OCI-LY7 (cell line): Measurements from ENCODE around the gene KDM6B. TPM values are rescaled to one million over a fixed set of nuclear protein-coding genes. Genes with fewer than 3 reads are reported as not detected.

Source experiments
- BruUV-seq: library from RNA; stranded (reverse); fragments of 400-500 nt; replicated peaks from 2 replicates; lab custom pipeline; 2021; lab: Mats Ljungman, UMichigan
- CTCF ChIA-PET: fragments of 300-600 bp; sonication (Branson Sonifier 250); formaldehyde crosslinking; loops from one replicate; lab custom pipeline; 2022; ENCODE audit warnings: antibody characterized with exemption; ENCODE audit not compliant: unreplicated experiment; lab: Charles Lee
- POLR2A ChIA-PET: fragments of 300-600 bp; sonication (Branson Sonifier 250); formaldehyde crosslinking; loops from one replicate; lab custom pipeline; 2022; ENCODE audit warnings: antibody characterized with exemption; lab: Charles Lee
- DNase-seq: peaks from one replicate; pipeline ENCODE4 v3.0.0-alpha.2; 2015; ENCODE audit warnings: low spot score
- H2AFZ ChIP-seq: fragments of 200-600 bp; sonication (generic), shearing (Covaris generic); 2 replicates; pipeline ENCODE4 v1.6.1; 2014; ENCODE audit warnings: mild to moderate bottlenecking, antibody characterized with exemption, low read length, moderate library complexity
- H3K27ac ChIP-seq: fragments of 200-600 bp; sonication (generic); 2 replicates; pipeline ENCODE4 v1.5.1; 2014; ENCODE audit warnings: mixed run types, low read depth, mild to moderate bottlenecking, moderate library complexity, low read length, inconsistent platforms; ENCODE audit not compliant: poor library complexity, severe bottlenecking
- H3K36me3 ChIP-seq: fragments of 200-600 bp; sonication (generic); 2 replicates; pipeline ENCODE4 v1.6.1; 2014; ENCODE audit warnings: mild to moderate bottlenecking, antibody characterized with exemption, low read length, moderate library complexity, mixed read lengths; ENCODE audit not compliant: insufficient read depth
- H3K4me1 ChIP-seq: fragments of 200-600 bp; sonication (generic); 2 replicates; pipeline ENCODE4 v1.5.1; 2014; ENCODE audit warnings: mild to moderate bottlenecking, low read length; ENCODE audit not compliant: insufficient read depth, poor library complexity, severe bottlenecking
- H3K4me2 ChIP-seq: fragments of 200-600 bp; sonication (generic); 2 replicates; pipeline ENCODE4 v1.6.1; 2014; ENCODE audit warnings: mild to moderate bottlenecking, low read length
- H3K4me3 ChIP-seq: fragments of 200-600 bp; sonication (generic); 2 replicates; pipeline ENCODE4 v1.5.1; 2014; ENCODE audit warnings: mild to moderate bottlenecking, low read depth, low read length; ENCODE audit not compliant: poor library complexity, severe bottlenecking
- H3K79me2 ChIP-seq: fragments of 200-600 bp; sonication (generic); 2 replicates; pipeline ENCODE4 v1.6.1; 2016; ENCODE audit warnings: low read depth, mild to moderate bottlenecking, low read length, moderate library complexity, mixed read lengths; ENCODE audit not compliant: insufficient read depth
- H3K9me2 ChIP-seq: fragments of 200-600 bp; sonication (generic); 2 replicates; pipeline ENCODE4 v1.6.1; 2016; ENCODE audit warnings: mild to moderate bottlenecking, low read length, mixed read lengths; ENCODE audit not compliant: insufficient read depth
- H3K9me3 ChIP-seq: fragments of 200-600 bp; sonication (generic); 2 replicates; pipeline ENCODE4 v1.6.1; 2014; ENCODE audit warnings: mild to moderate bottlenecking, mixed run types, low read length, mixed read lengths
- H4K20me1 ChIP-seq: fragments of 200-600 bp; sonication (generic); 2 replicates; pipeline ENCODE4 v1.6.1; 2014; ENCODE audit warnings: mild to moderate bottlenecking, antibody characterized with exemption, low read length, moderate library complexity, mixed read lengths; ENCODE audit not compliant: insufficient read depth
- CTCF ChIP-seq: fragments of 200-600 bp; sonication (generic); conservative IDR thresholded peaks from 2 replicates; pipeline ENCODE4 v1.5.1; 2014; ENCODE audit warnings: mild to moderate bottlenecking, antibody characterized with exemption, low read length, moderate library complexity, mixed read lengths
- EZH2phosphoT487 ChIP-seq: fragments of 200-600 bp; sonication (generic); IDR thresholded peaks from 2 replicates; pipeline ENCODE4 v1.6.1; 2018; ENCODE audit warnings: low read depth, borderline replicate concordance, mild to moderate bottlenecking, mixed run types, antibody characterized with exemption, low read length, moderate library complexity, mixed read lengths
- intact Hi-C: fragments of 100-400 bp; cut with micrococcal nuclease; formaldehyde crosslinking; loops from one replicate; pipeline ENCODE4 v1.10.0; 2022; ENCODE audit not compliant: unreplicated experiment
- total RNA-seq, 2 experiments: library from RNA; depleted of rRNA in 1 of 2; stranded (reverse); fragments of >200 nt in 1 of 2; shearing (Covaris generic) in 1 of 2; gene quantifications; 2 replicates each; pipeline ENCODE4 v1.2.3, GENCODE V29; 2014 to 2022

Gene KDM6B
- total RNA-seq, 2 experiments from 2014 or later = 10.0 to 62.9 TPM

GRCh38 chr17:7836596-7837407 lies 2.8 kb downstream of the KDM6B start:
- POLR2A ChIA-PET = interaction anchor here (0.6 to 3.0 kb wide), 5 partner anchors 10 to 336 kb away, joined by 3 to 10 read pairs (median 3); partner anchors contain the start of genes NAA38 and TP53
- H3K79me2 ChIP-seq = peaks cover 40% of the 10 kb centered on the region; the same call in 1 of the 2 replicates
- peaks cover 13% of the 10 kb centered on the region; the same call in 1 of the 2 replicates for H4K20me1 ChIP-seq
- intact Hi-C loops = loop anchor here (5.0 to 10.0 kb wide), 5 partner anchors 150 to 585 kb away; partner anchors contain the start of genes CTDNEP1, ELP5, HES7 and PER1
- H3K9me3 ChIP-seq = no peaks in the 10 kb centered on the region
- peak overlapping the region; percentile 78 for H3K4me3 ChIP-seq
- H2AFZ ChIP-seq = peak overlapping the region; percentile 26; the same call in 1 of the 2 replicates
- peak overlapping the region; percentile 93 for H3K4me2 ChIP-seq
- H3K4me1 ChIP-seq = peaks cover 51% of the 10 kb centered on the region
- TF ChIP-seq CTCF (no peak), EZH2phosphoT487 (no peak)
- no peaks in the 10 kb centered on the region for H3K9me2 ChIP-seq
- DNase-seq = peak; percentile 93
- no TSS peak for BruUV-seq
- CTCF ChIA-PET = interaction anchor here (0.5 to 0.9 kb wide), 2 partner anchors 19 to 20 kb away, joined by 3 to 6 read pairs; partner anchors contain the start of gene NAA38
- H3K27ac ChIP-seq = peak overlapping the region; percentile 91
- peaks cover 12% of the 10 kb centered on the region; the same call in 1 of the 2 replicates for H3K36me3 ChIP-seq

- peak overlapping the region; percentile 93 for H3K4me2 ChIP-seq
- H4K20me1 ChIP-seq = peaks cover 13% of the 10 kb centered on the region; the same call in 1 of the 2 replicates
- BruUV-seq = no TSS peak
- intact Hi-C loops = loop anchor here (1.0 to 10.0 kb wide), 6 partner anchors 49 to 585 kb away; partner anchors contain the start of genes CTDNEP1, ELP5, HES7 and PER1
- DNase-seq = peak; percentile 73
- H3K79me2 ChIP-seq = peaks cover 40% of the 10 kb centered on the region; the same call in 1 of the 2 replicates
- H3K36me3 ChIP-seq = peaks cover 12% of the 10 kb centered on the region; the same call in 1 of the 2 replicates
- H3K9me2 ChIP-seq = no peaks in the 10 kb centered on the region
- POLR2A ChIA-PET = interaction anchor here (0.6 to 3.0 kb wide), 7 partner anchors 10 to 343 kb away, joined by 3 to 10 read pairs (median 3); partner anchors contain the start of genes NAA38 and TP53
- peak overlapping the region; percentile 78 for H3K4me3 ChIP-seq
- H3K9me3 ChIP-seq = no peaks in the 10 kb centered on the region
- CTCF ChIA-PET = interaction anchor here (0.9 kb wide), 1 partner anchor 20 kb away, joined by 3 read pairs; the partner anchor contains the start of gene NAA38
- H3K4me1 ChIP-seq = peaks cover 51% of the 10 kb centered on the region
- peak overlapping the region; percentile 22; the same call in 1 of the 2 replicates for H2AFZ ChIP-seq
- peak overlapping the region; percentile 91 for H3K27ac ChIP-seq
- TF ChIP-seq CTCF (no peak), EZH2phosphoT487 (no peak)
Observed at GRCh38 chr17:7837408-7838088, 3.5 kb downstream of the KDM6B start.
